Testis (tissue), 3 donors: ENCODE measurements around the gene DNAH6. TPM values are rescaled to one million over a fixed set of nuclear protein-coding genes. Genes with fewer than 3 reads are reported as not detected.

Experiments
- DNase-seq: peaks from one replicate; pipeline ENCODE4 v3.0.0-alpha.2; 2019
- H3K27ac ChIP-seq, 2 donors: fragments of 200-600 bp; sonication (generic); one replicate each; pipeline ENCODE4 v1.5.1; 2019
- H3K27me3 ChIP-seq: fragments of 200-600 bp; sonication (generic); one replicate; pipeline ENCODE4 v1.5.1; 2019
- H3K36me3 ChIP-seq: fragments of 200-600 bp; sonication (generic); one replicate; pipeline ENCODE4 v1.5.1; 2017; ENCODE audit warnings: low read depth; ENCODE audit errors: missing control alignments
- H3K4me1 ChIP-seq: fragments of 200-600 bp; sonication (generic); one replicate; pipeline ENCODE4 v1.5.1; 2019
- H3K4me3 ChIP-seq, 2 donors: fragments of 200-600 bp; sonication (generic); one replicate each; pipeline ENCODE4 v1.5.1; 2017 to 2019
- H3K9me3 ChIP-seq: fragments of 200-600 bp; sonication (generic); one replicate; pipeline ENCODE4 v1.5.1; 2017
- POLR2A ChIP-seq: fragments of 450-650 bp; IDR thresholded peaks from one replicate; pipeline ENCODE4 v1.6.1; 2017; ENCODE audit warnings: antibody characterized with exemption, mild to moderate bottlenecking, moderate library complexity
- WGBS, 2 donors: methylation state at CpG; one replicate each; pipeline ENCODE4 v1.1.5; 2018; 5-methylcytosine and 5-hydroxymethylcytosine counted together
- intact Hi-C: fragments of 100-400 bp; cut with DNase I; formaldehyde crosslinking; loops from one replicate; pipeline ENCODE4 v1.15.1; 2023; ENCODE audit warnings: low total_unique reads
- polyA plus RNA-seq: library from polyadenylated mRNA; stranded (reverse); fragments of 350-450 nt; fragmentation: Illumina TruSeq; extraction: RNeasy Lipid Tissue Mini Kit (QIAGEN cat#74804); gene quantifications from one replicate; pipeline ENCODE4 v1.2.3, GENCODE V29; 2014; ENCODE audit warnings: low read depth, low replicate concordance; ENCODE audit not compliant: insufficient read depth
- total RNA-seq, 2 donors: library from RNA; depleted of rRNA; stranded (reverse); fragments of >200 nt; gene quantifications; one replicate each; pipeline ENCODE4 v1.2.3, GENCODE V29; 2016
- TF ChIP-seq, protein P1 (sequence below), 3 experiments: fragments of 450-650 bp in 2 of 3; fragments of 200-600 bp in 1 of 3; sonication (generic) in 1 of 3; IDR thresholded peaks; one replicate each; pipeline ENCODE4 v1.5.1; 2016 to 2019; ENCODE audit warnings: antibody characterized with exemption in 3 of 3, mild to moderate bottlenecking in 2 of 3, moderate library complexity in 1 of 3

Gene DNAH6
- total and polyA plus RNA-seq, 3 donors from 2014 or later = 7.1 to 18.4 (median 11.8) TPM

DNA sequence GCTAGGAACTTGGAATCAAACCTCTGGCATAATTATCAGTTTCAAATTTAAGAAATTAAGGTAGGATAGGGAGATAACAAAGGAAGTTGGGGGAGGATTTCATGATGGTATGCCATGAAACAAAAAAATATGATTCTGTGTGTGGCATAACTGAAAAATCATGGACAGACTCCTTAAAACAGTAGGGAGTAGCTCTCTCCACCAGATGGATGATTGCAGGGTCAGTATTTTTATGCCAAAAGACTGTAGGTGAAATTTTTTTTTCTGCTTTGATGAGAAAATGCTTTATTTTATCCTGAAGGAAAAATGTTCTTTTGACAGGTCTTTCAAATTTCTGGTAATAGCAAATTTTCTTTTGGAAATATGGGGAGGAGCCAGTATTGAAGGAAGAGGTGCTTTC, 270.3 kb downstream of the DNAH6 start:
- Histone ChIP-seq H3K27me3 (no peaks in the 10 kb centered on the region), H3K27ac (no peak overlapping the region), H3K36me3 (no peaks in the 10 kb centered on the region), H3K4me3 (no peak overlapping the region), H3K9me3 (no peaks in the 10 kb centered on the region), H3K4me1 (no peaks in the 10 kb centered on the region)
- intact Hi-C loops = no loop called here
- no peak for DNase-seq
- no peak for TF ChIP-seq POLR2A
- TF ChIP-seq, protein P1, sequence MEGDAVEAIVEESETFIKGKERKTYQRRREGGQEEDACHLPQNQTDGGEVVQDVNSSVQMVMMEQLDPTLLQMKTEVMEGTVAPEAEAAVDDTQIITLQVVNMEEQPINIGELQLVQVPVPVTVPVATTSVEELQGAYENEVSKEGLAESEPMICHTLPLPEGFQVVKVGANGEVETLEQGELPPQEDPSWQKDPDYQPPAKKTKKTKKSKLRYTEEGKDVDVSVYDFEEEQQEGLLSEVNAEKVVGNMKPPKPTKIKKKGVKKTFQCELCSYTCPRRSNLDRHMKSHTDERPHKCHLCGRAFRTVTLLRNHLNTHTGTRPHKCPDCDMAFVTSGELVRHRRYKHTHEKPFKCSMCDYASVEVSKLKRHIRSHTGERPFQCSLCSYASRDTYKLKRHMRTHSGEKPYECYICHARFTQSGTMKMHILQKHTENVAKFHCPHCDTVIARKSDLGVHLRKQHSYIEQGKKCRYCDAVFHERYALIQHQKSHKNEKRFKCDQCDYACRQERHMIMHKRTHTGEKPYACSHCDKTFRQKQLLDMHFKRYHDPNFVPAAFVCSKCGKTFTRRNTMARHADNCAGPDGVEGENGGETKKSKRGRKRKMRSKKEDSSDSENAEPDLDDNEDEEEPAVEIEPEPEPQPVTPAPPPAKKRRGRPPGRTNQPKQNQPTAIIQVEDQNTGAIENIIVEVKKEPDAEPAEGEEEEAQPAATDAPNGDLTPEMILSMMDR (IDR thresholded peaks at IDR 0.05) = no peak

DNA sequence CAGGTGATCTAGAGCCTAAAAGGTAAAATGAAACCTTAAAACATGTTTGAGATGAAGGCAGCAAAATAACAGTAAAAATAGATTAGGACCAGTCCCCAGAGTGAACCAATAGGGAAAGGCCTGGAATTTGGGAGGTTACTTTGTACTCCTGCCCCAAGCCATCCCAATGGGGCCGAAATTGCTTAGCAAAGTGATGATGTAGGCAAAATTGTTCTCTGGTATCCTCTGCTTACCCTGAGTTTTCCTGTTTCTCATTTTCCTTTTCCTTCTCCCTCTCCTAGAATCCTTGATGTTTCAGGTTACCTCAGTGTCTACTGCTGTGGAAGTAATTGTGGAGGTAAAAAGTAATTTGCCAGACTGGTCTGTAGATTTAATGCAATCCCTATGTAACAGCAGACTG, 271.7 kb downstream of the DNAH6 start:
- TF ChIP-seq, protein P1 (IDR thresholded peaks at IDR 0.05) = no peak
- no peak for TF ChIP-seq POLR2A
- no peak for DNase-seq
- 30 to 97% methylated on average over 1 of the region's 1 CpG for WGBS, 2 donors

DNA sequence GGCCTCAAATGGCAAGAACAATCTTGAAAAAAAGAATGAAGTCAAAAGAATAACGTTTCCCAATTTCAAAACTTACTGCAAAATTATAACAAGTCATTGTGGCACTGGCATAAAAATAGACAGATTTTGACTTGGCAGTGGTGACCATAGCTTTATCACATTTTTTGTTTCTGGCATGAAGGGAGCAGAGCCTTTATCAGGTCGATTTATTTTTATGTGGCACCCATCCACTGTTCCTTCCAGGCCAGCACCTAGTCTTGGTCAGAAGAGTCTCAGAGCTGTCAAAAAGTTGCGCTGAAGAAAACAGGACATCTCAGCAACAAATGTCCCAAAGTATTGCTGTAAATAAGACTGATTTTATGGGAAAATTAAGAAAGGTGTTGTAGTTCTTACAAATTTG, 272.2 kb downstream of the DNAH6 start:
- intact Hi-C loops = no loop called here
- H3K36me3 ChIP-seq = no peaks in the 10 kb centered on the region
- no peaks in the 10 kb centered on the region for H3K4me1 ChIP-seq
- WGBS, 2 donors = 66 to 71% methylated on average over 3 of the region's 3 CpGs
- no peak overlapping the region for H3K4me3 ChIP-seq
- no peak overlapping the region for H3K27ac ChIP-seq
- no peaks in the 10 kb centered on the region for H3K9me3 ChIP-seq
- DNase-seq = no peak
- TF ChIP-seq, protein P1 (IDR thresholded peaks at IDR 0.05) = no peak
- TF ChIP-seq POLR2A = no peak
- H3K27me3 ChIP-seq = no peaks in the 10 kb centered on the region

More for the DNA sequence above, 271.7 kb downstream of the DNAH6 start:
- Histone ChIP-seq H3K27me3 (no peaks in the 10 kb centered on the region), H3K4me3 (no peak overlapping the region), H3K9me3 (no peaks in the 10 kb centered on the region), H3K4me1 (no peaks in the 10 kb centered on the region), H3K27ac (no peak overlapping the region), H3K36me3 (no peaks in the 10 kb centered on the region)
- intact Hi-C loops = no loop called here

DNA sequence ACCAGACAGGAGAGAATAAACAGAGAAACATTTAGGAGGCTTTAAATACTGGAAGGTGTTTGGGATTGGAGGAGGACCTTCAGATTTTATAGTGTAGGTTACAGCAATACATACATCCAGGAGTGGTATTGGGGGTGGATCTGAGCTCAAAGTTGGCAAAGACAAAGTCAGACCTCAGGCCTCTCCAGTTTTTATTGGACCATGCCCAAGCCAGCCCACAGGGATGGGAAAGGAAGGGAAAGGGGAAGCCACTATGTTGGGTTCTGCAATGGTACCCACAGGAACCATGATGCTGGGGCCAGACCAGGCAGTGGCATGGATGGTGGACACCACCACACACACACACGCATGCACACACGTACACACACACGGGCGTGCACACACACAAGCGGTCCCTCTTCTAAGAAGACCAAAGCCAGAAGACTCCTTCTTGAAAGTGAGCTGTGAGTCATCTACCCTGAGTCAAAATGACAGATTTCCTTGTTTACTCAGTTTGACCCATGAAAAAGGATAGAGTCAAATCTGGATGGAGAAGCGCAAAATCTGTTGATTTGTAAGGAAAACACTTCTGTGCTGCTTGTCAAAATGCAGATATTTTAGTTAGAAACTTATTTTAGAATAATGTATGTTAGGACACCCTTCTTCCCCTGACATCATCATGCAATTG, 276.7 kb downstream of the DNAH6 start:
- Histone ChIP-seq H3K27ac (no peak overlapping the region), H3K4me3 (no peak overlapping the region), H3K27me3 (no peaks in the 10 kb centered on the region), H3K4me1 (no peaks in the 10 kb centered on the region), H3K36me3 (no peaks in the 10 kb centered on the region), H3K9me3 (no peaks in the 10 kb centered on the region)
- intact Hi-C loops = no loop called here
- TF ChIP-seq, protein P1 (IDR thresholded peaks at IDR 0.05) = no peak
- no peak for TF ChIP-seq POLR2A
- WGBS, 2 donors = 93 to 98% methylated on average over 3 to 6 of the region's 6 CpGs
- DNase-seq = no peak

DNA sequence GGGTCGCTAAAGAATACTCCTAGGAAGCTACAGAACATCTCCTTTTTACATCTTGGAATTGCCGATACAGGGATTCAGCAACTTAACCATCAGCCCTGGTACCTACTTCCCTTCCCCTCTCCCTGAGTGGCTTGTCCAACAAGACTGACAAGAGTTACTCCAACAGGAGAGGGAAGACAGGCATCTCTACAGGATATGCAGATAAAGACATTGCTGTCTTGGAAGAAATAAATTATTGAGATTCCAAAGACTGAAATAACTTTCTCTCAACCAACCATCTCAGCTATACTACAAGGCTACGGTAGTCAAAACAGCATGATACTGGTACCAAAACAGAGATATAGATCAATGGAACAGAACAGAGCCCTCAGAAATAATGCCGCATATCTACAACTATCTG, 277.3 kb downstream of the DNAH6 start:
- Histone ChIP-seq H3K36me3 (no peaks in the 10 kb centered on the region), H3K4me3 (no peak overlapping the region), H3K9me3 (no peaks in the 10 kb centered on the region), H3K4me1 (no peaks in the 10 kb centered on the region), H3K27me3 (no peaks in the 10 kb centered on the region), H3K27ac (no peak overlapping the region)
- 93 to 95% methylated on average over 4 of the region's 4 CpGs for WGBS, 2 donors
- intact Hi-C loops = no loop called here
- TF ChIP-seq POLR2A = no peak
- TF ChIP-seq, protein P1 (IDR thresholded peaks at IDR 0.05) = no peak
- no peak for DNase-seq
